SK-N-SH treated with all-trans-retinoic acid at 6 μM for 48 hours (cell line): ENCODE data around the gene OR6B2.

ENCODE experiments used
- CSDC2 ChIP-seq: fragments of 250-450 bp; sonication (Bioruptor Pico); IDR thresholded peaks from 2 replicates; pipeline ENCODE4 v1.5.0; 2020; ENCODE audit warnings: mild to moderate bottlenecking, moderate library complexity
- POU6F1 ChIP-seq: fragments of 250-450 bp; sonication (Bioruptor Pico); IDR thresholded peaks from 2 replicates; pipeline ENCODE4 v1.8.0; 2021; ENCODE audit warnings: low read depth, mild to moderate bottlenecking, moderate library complexity, borderline replicate concordance
- RARB ChIP-seq: fragments of 250-450 bp; sonication (Bioruptor Pico); IDR thresholded peaks from 2 replicates; pipeline ENCODE4 v1.8.0; 2021; ENCODE audit warnings: mild to moderate bottlenecking, moderate library complexity
- TOX ChIP-seq: fragments of 250-450 bp; sonication (Bioruptor Pico); IDR thresholded peaks from 2 replicates; pipeline ENCODE4 v1.8.0; 2021; ENCODE audit warnings: mild to moderate bottlenecking, moderate library complexity, borderline replicate concordance

GRCh38 chr2:240077442-240077841 lies 47.2 kb upstream of the OR6B2 start:
- TF ChIP-seq RARB (CRISPR knock-in tag) (no peak), TOX (CRISPR knock-in tag) (no peak), POU6F1 (CRISPR knock-in tag) (no peak), CSDC2 (CRISPR knock-in tag) (no peak)
